A549 (cell line): Measurements from ENCODE around the gene UGT1A5. TPM values are rescaled to one million over a fixed set of nuclear protein-coding genes. Genes with fewer than 3 reads are reported as not detected.

ENCODE experiments used
- ATAC-seq, 2 experiments: fragments of 200-7000 bp in 1 of 2; fragments of >200 bp in 1 of 2; cut with Nextera tagmentation in 1 of 2; cut with Tn5 transposase in 1 of 2; 3 replicates each; pipeline versions ENCODE4 v1.8.0 to v1.9.1; 2018 to 2020; ENCODE audit warnings: mild to moderate bottlenecking in 1 of 2, moderate library complexity in 1 of 2
- CTCF ChIA-PET: fragments of 300-600 bp; sonication (Branson Sonifier 250); formaldehyde crosslinking; extraction: SDS; loops from one replicate; lab custom pipeline; 2021; ENCODE audit warnings: antibody characterized with exemption, inconsistent platforms; lab: Yijun Ruan, JAX
- POLR2A ChIA-PET: fragments of 350-600 bp; formaldehyde crosslinking; extraction: SDS; loops from one replicate; lab custom pipeline; 2021; ENCODE audit warnings: antibody characterized with exemption, inconsistent platforms; lab: Yijun Ruan, JAX
- DNase-seq, 2 experiments: peaks; one replicate each; pipeline versions ENCODE4 v3.0.0 to v3.0.0-alpha.2; 2011 to 2016; ENCODE audit warnings: low read depth in 1 of 2, low spot score in 1 of 2
- FAIRE-seq: peaks from 2 replicates; lab custom pipeline; 2011; peaks lifted over from hg19 to GRCh38; lab: Jason Lieb, UNC
- H3K27ac ChIP-seq, 2 experiments: fragments of >200 bp; sonication (Bioruptor Twin); formaldehyde crosslinking; 3 replicates each; pipeline ENCODE4 v1.5.1; 2016 to 2017
- H3K4me1 ChIP-seq: fragments of >200 bp; sonication (Bioruptor Twin); formaldehyde crosslinking; 3 replicates; pipeline ENCODE4 v1.6.1; 2016
- H3K4me2 ChIP-seq: fragments of >200 bp; sonication (Bioruptor Twin); formaldehyde crosslinking; 3 replicates; pipeline ENCODE4 v1.6.1; 2016
- H3K4me3 ChIP-seq: fragments of >200 bp; sonication (Bioruptor Twin); formaldehyde crosslinking; 3 replicates; pipeline ENCODE4 v1.5.1; 2016
- H3K9me3 ChIP-seq: fragments of >200 bp; sonication (Bioruptor Twin); formaldehyde crosslinking; 3 replicates; pipeline ENCODE4 v1.6.1; 2016
- CEBPB ChIP-seq, 2 experiments: fragments of >200 bp in 1 of 2; sonication (Bioruptor Twin) in 1 of 2; formaldehyde crosslinking in 1 of 2; IDR thresholded peaks; 2 replicates each; pipeline ENCODE4 v1.6.1; 2012 to 2016
- FOSB ChIP-seq: fragments of 250-450 bp; sonication (Bioruptor Pico); IDR thresholded peaks from 2 replicates; pipeline ENCODE4 v1.5.0; 2020; ENCODE audit warnings: mild to moderate bottlenecking, moderate library complexity
- GATA3 ChIP-seq: IDR thresholded peaks from 2 replicates; pipeline ENCODE4 v1.6.1; 2012; ENCODE audit warnings: borderline replicate concordance
- HOXB5 ChIP-seq: fragments of 250-450 bp; sonication (Bioruptor Pico); IDR thresholded peaks from 2 replicates; pipeline ENCODE4 v1.5.0; 2020; ENCODE audit warnings: mild to moderate bottlenecking, moderate library complexity
- JUN ChIP-seq, 2 experiments: fragments of >200 bp; sonication (Bioruptor Twin); formaldehyde crosslinking; IDR thresholded peaks; 2 replicates in 1 of 2; 3 replicates in 1 of 2; pipeline ENCODE4 v1.6.1; 2016 to 2017
- JUNB ChIP-seq: fragments of >200 bp; sonication (Bioruptor Twin); formaldehyde crosslinking; IDR thresholded peaks from 2 replicates; pipeline ENCODE4 v1.6.1; 2016
- MAZ ChIP-seq: fragments of 150-350 bp; IDR thresholded peaks from 2 replicates; pipeline ENCODE4 v1.6.1; 2014; ENCODE audit warnings: antibody characterized with exemption, low read depth, low read length, borderline replicate concordance
- MYC ChIP-seq: IDR thresholded peaks from 2 replicates; pipeline ENCODE4 v1.6.1; 2012; ENCODE audit warnings: mild to moderate bottlenecking, inconsistent platforms, low read length, improper control_type of control experiment, borderline replicate concordance
- NR3C1 ChIP-seq: fragments of >200 bp; sonication (Bioruptor Twin); formaldehyde crosslinking; IDR thresholded peaks from 3 replicates; pipeline ENCODE4 v1.6.1; 2017
- RFX5 ChIP-seq: fragments of 450-650 bp; IDR thresholded peaks from 2 replicates; pipeline ENCODE4 v1.7.1; 2014; ENCODE audit warnings: antibody characterized with exemption, mild to moderate bottlenecking, moderate library complexity
- TP53 ChIP-seq: fragments of 250-450 bp; sonication (Bioruptor Pico); IDR thresholded peaks from 2 replicates; pipeline ENCODE4 v1.5.0; 2021; ENCODE audit warnings: mild to moderate bottlenecking, moderate library complexity
- WGBS: methylation state at CpG from one replicate; pipeline ENCODE4 v1.1.6; 2017; ENCODE audit errors: missing lambda C conversion rate; 5-methylcytosine and 5-hydroxymethylcytosine counted together
- polyA plus RNA-seq, 4 experiments: library from polyadenylated mRNA; depleted of rRNA in 3 of 4; stranded (reverse); fragments of >200 nt; fragmentation: RNase III in 1 of 4; extraction: RNeasy Plus Mini Kit Qiagen cat#74134 plus additional on column Dnase treatment in 1 of 4; gene quantifications; 2 replicates in 3 of 4; 3 replicates in 1 of 4; pipeline ENCODE4 v1.2.3, GENCODE V29; 2011 to 2017
- TF ChIP-seq, protein P1 (sequence below): fragments of >200 bp; sonication (Bioruptor Twin); formaldehyde crosslinking; IDR thresholded peaks from 2 replicates; pipeline ENCODE4 v1.6.1; 2016
- TF ChIP-seq, protein P2 (sequence below): fragments of 150-350 bp; IDR thresholded peaks from 2 replicates; pipeline ENCODE4 v1.6.1; 2014; ENCODE audit warnings: low read depth, mild to moderate bottlenecking, low read length
- TF ChIP-seq, protein P3 (sequence below): fragments of >200 bp; sonication (Bioruptor Twin); formaldehyde crosslinking; IDR thresholded peaks from 3 replicates; pipeline ENCODE4 v1.5.1; 2016
- TF ChIP-seq, protein P4 (sequence below): fragments of >200 bp; sonication (Bioruptor Twin); formaldehyde crosslinking; IDR thresholded peaks from 3 replicates; pipeline ENCODE4 v1.6.1; 2016
- TF ChIP-seq, protein P5 (sequence below): fragments of 200-600 bp; sonication (generic); IDR thresholded peaks from 2 replicates; pipeline ENCODE4 v1.6.1; 2016; ENCODE audit warnings: antibody characterized with exemption, mild to moderate bottlenecking, moderate library complexity

Gene UGT1A5
- polyA plus RNA-seq, 2 of the 4 experiments (the other 2 are of a cell fraction), result 0.05 TPM; not detected in 1

DNA sequence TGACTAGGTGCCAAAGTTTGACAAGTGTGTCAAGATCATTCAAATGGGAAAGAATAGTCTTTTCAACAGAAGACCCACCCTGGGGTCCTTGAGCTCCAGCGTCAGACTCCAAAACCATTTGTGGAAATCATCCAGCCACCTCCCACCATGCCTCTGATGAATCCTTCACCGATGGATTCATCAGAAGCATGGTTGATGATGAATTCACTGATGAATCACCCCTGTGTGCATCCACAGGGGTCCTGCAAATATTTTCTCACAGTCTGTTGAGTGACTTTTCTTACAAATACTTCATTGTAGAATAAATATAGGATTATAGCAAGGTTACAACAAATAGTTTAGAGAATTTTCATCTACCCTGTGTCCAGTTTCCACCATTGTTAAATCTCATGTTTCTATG, 36.7 kb upstream of the UGT1A5 start (continued):
- TF ChIP-seq, protein P1, sequence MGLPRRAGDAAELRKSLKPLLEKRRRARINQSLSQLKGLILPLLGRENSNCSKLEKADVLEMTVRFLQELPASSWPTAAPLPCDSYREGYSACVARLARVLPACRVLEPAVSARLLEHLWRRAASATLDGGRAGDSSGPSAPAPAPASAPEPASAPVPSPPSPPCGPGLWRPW, result no peak
- no peak for TF ChIP-seq HOXB5
- TF ChIP-seq FOSB (CRISPR knock-in tag), result no peak
- TF ChIP-seq JUNB, result peak; percentile 83
- TF ChIP-seq, protein P2, sequence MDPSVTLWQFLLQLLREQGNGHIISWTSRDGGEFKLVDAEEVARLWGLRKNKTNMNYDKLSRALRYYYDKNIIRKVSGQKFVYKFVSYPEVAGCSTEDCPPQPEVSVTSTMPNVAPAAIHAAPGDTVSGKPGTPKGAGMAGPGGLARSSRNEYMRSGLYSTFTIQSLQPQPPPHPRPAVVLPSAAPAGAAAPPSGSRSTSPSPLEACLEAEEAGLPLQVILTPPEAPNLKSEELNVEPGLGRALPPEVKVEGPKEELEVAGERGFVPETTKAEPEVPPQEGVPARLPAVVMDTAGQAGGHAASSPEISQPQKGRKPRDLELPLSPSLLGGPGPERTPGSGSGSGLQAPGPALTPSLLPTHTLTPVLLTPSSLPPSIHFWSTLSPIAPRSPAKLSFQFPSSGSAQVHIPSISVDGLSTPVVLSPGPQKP, result no peak
- peak in 1 of 2 experiments; percentile 52; a peak in 1 of 5 replicates for TF ChIP-seq JUN (IDR thresholded peaks at IDR 0.05)
- TF ChIP-seq NR3C1, result no peak
- TF ChIP-seq TP53, result no peak
- no peak for TF ChIP-seq RFX5
- TF ChIP-seq, protein P3, sequence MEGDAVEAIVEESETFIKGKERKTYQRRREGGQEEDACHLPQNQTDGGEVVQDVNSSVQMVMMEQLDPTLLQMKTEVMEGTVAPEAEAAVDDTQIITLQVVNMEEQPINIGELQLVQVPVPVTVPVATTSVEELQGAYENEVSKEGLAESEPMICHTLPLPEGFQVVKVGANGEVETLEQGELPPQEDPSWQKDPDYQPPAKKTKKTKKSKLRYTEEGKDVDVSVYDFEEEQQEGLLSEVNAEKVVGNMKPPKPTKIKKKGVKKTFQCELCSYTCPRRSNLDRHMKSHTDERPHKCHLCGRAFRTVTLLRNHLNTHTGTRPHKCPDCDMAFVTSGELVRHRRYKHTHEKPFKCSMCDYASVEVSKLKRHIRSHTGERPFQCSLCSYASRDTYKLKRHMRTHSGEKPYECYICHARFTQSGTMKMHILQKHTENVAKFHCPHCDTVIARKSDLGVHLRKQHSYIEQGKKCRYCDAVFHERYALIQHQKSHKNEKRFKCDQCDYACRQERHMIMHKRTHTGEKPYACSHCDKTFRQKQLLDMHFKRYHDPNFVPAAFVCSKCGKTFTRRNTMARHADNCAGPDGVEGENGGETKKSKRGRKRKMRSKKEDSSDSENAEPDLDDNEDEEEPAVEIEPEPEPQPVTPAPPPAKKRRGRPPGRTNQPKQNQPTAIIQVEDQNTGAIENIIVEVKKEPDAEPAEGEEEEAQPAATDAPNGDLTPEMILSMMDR, result no peak
- no peak for TF ChIP-seq MAZ
- TF ChIP-seq, protein P4, sequence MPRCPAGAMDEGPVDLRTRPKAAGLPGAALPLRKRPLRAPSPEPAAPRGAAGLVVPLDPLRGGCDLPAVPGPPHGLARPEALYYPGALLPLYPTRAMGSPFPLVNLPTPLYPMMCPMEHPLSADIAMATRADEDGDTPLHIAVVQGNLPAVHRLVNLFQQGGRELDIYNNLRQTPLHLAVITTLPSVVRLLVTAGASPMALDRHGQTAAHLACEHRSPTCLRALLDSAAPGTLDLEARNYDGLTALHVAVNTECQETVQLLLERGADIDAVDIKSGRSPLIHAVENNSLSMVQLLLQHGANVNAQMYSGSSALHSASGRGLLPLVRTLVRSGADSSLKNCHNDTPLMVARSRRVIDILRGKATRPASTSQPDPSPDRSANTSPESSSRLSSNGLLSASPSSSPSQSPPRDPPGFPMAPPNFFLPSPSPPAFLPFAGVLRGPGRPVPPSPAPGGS, result 0 out of 3 replicates have a peak, but pooled peaks have one; percentile 27
- peak; percentile 91; the same call in 1 of the 2 replicates for TF ChIP-seq GATA3
- TF ChIP-seq, protein P5, sequence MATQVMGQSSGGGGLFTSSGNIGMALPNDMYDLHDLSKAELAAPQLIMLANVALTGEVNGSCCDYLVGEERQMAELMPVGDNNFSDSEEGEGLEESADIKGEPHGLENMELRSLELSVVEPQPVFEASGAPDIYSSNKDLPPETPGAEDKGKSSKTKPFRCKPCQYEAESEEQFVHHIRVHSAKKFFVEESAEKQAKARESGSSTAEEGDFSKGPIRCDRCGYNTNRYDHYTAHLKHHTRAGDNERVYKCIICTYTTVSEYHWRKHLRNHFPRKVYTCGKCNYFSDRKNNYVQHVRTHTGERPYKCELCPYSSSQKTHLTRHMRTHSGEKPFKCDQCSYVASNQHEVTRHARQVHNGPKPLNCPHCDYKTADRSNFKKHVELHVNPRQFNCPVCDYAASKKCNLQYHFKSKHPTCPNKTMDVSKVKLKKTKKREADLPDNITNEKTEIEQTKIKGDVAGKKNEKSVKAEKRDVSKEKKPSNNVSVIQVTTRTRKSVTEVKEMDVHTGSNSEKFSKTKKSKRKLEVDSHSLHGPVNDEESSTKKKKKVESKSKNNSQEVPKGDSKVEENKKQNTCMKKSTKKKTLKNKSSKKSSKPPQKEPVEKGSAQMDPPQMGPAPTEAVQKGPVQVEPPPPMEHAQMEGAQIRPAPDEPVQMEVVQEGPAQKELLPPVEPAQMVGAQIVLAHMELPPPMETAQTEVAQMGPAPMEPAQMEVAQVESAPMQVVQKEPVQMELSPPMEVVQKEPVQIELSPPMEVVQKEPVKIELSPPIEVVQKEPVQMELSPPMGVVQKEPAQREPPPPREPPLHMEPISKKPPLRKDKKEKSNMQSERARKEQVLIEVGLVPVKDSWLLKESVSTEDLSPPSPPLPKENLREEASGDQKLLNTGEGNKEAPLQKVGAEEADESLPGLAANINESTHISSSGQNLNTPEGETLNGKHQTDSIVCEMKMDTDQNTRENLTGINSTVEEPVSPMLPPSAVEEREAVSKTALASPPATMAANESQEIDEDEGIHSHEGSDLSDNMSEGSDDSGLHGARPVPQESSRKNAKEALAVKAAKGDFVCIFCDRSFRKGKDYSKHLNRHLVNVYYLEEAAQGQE, result no peak

DNA sequence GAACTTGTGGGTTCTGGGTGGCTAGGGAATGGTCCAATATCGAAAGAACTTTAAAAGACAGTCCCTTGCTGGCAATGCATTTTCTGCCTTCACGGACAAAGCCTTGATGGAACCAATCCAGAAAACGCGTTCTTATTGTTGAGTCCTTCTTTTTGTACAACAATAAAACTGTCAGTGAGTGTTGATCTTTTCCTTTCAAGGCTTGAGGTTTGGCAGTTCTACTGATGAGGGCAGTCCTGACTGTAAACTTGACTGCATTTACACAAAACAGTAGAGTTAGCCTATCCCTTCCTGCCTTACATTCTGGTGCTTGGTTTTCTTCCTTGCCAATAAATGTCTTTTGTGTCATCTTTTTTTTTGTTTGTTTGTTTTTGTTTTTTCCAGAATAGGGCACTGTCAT, 33.5 kb upstream of the UGT1A5 start:
- FAIRE-seq, result no peak

More for the DNA sequence above, 33.5 kb upstream of the UGT1A5 start:
- Histone ChIP-seq H3K4me2 (no peak overlapping the region), H3K9me3 (no peaks in the 10 kb centered on the region; the same call in 1 of the 3 replicates), H3K4me3 (no peak overlapping the region), H3K4me1 (peaks cover 16% of the 10 kb centered on the region; the same call in 1 of the 3 replicates), H3K27ac (peak overlapping the region; percentile 44 to 80; a peak in 3 of 6 replicates)
- WGBS, result 87% methylated on average over 4 of the region's 4 CpGs
- TF ChIP-seq MYC, result no peak
- no peak for TF ChIP-seq CEBPB (IDR thresholded peaks at IDR 0.05)
- ATAC-seq (no peak), DNase-seq (no peak)
- POLR2A ChIA-PET, result no interaction called here
- CTCF ChIA-PET, result interaction anchor here (1.4 kb wide), 1 partner anchor 9 kb away, joined by 3 read pairs; no protein-coding TSS in a partner anchor
